Colonic mucosa (tissue), 4 donors: ENCODE measurements around the gene TASP1. TPM values are rescaled to one million over a fixed set of nuclear protein-coding genes. Genes with fewer than 3 reads are reported as not detected.

Experiments used
- DNase-seq: peaks from one replicate; pipeline ENCODE4 v3.0.0-alpha.2; 2020
- H3K27ac ChIP-seq: fragments of 200-600 bp; one replicate; pipeline ENCODE4 v1.8.0; 2021
- H3K27me3 ChIP-seq: fragments of 200-600 bp; one replicate; pipeline ENCODE4 v1.8.0; 2021
- H3K36me3 ChIP-seq: fragments of 200-600 bp; one replicate; pipeline ENCODE4 v1.8.0; 2021
- H3K4me1 ChIP-seq: fragments of 200-600 bp; one replicate; pipeline ENCODE4 v1.8.0; 2021; ENCODE audit warnings: mild to moderate bottlenecking
- H3K4me3 ChIP-seq: fragments of 200-600 bp; one replicate; pipeline ENCODE4 v1.8.0; 2021
- H3K9ac ChIP-seq, 2 donors: one replicate each; pipeline ENCODE4 v1.7.0; 2013; ENCODE audit warnings: control low read depth in 2 of 2, low read depth in 2 of 2, low read length in 2 of 2
- H3K9me3 ChIP-seq: fragments of 200-600 bp; one replicate; pipeline ENCODE4 v1.8.0; 2021
- intact Hi-C: fragments of 100-400 bp; cut with DNase I; formaldehyde crosslinking; loops from one replicate; pipeline ENCODE4 v1.14.1; 2022
- total RNA-seq, 2 donors: library from RNA; stranded (reverse); fragmentation: NEBNext Ultra II Directional in 1 of 2; extraction: Animal tissue kit (Norgen Biotek cat#: 25700) in 1 of 2; gene quantifications; one replicate each; pipeline ENCODE4 v1.2.1, GENCODE V29; 2021
- TF ChIP-seq, protein P1 (sequence below): fragments of 200-600 bp; IDR thresholded peaks from one replicate; pipeline ENCODE4 v1.8.0; 2022; ENCODE audit warnings: antibody characterized with exemption, mild to moderate bottlenecking
- donor health status: healthy.
- donor health status: DM: no; HTN: no; CAD: no.
- donor health status: DM: no; HTN: no; CAD: no.

Gene TASP1
- total RNA-seq, 2 donors from 2014 or later, result 9.4 to 12.6 TPM

DNA sequence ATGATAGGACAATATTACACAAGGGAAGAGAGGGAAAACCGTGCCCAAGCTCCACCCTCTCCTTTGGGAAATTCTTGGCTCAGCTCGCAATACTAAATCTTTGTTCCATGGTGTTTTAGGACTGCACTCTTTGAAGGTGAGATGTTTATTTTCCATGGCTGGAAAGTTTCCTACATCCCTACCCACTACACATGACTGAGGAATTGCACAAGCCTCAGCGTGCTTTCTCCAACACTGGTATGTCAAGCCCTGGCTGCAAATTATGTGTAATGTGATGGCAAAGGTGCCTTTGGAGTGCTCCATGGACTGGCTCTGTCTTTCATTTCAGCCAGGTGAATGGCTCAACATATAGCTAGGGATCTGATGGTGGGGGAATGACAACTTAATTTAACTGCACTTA is 283.3 kb downstream of the TASP1 start:
- H3K4me1 ChIP-seq, result no peaks in the 10 kb centered on the region

DNA sequence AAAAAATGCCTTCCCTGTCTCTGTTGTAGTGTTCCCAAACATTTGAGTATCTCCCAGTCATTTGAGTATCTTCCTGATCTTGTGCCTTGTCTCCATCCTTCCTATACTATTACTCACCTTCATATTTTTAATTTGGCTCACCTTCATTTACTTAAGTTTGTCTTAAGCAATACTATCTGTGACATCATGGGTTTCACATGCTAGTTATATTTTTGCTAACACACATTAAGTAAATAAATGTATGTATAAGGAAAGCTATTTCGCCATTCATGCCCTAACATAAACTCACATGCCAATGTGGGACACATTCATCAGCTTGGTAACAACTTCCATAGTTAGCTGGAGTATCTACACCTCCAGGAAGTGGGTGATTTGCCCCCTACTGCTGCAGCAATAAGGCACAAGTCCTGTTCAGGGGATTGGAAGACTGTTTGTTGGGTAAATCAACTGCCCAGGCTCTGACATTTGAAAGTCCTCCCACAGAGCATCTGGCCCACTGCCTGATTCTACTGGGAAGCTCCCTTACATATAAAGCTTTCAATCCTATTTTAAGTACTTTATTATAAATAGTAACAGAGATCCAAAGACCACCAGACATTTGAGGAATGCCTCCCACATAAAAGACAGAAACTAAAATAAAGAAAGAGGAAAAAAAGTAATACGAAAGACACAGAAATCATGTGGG is 285.3 kb downstream of the TASP1 start:
- no peak overlapping the region for H3K9ac ChIP-seq
- TF ChIP-seq, protein P1, sequence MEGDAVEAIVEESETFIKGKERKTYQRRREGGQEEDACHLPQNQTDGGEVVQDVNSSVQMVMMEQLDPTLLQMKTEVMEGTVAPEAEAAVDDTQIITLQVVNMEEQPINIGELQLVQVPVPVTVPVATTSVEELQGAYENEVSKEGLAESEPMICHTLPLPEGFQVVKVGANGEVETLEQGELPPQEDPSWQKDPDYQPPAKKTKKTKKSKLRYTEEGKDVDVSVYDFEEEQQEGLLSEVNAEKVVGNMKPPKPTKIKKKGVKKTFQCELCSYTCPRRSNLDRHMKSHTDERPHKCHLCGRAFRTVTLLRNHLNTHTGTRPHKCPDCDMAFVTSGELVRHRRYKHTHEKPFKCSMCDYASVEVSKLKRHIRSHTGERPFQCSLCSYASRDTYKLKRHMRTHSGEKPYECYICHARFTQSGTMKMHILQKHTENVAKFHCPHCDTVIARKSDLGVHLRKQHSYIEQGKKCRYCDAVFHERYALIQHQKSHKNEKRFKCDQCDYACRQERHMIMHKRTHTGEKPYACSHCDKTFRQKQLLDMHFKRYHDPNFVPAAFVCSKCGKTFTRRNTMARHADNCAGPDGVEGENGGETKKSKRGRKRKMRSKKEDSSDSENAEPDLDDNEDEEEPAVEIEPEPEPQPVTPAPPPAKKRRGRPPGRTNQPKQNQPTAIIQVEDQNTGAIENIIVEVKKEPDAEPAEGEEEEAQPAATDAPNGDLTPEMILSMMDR, result no peak
- DNase-seq, result no peak
- H3K4me1 ChIP-seq, result no peaks in the 10 kb centered on the region
- intact Hi-C loops, result no loop called here
- H3K27me3 ChIP-seq, result no peaks in the 10 kb centered on the region
- H3K4me3 ChIP-seq, result no peak overlapping the region
- H3K9me3 ChIP-seq, result no peaks in the 10 kb centered on the region
- no peak overlapping the region for H3K27ac ChIP-seq
- H3K36me3 ChIP-seq, result no peaks in the 10 kb centered on the region

More for the DNA sequence above, 283.3 kb downstream of the TASP1 start:
- H3K4me3 ChIP-seq, result no peak overlapping the region
- no peak overlapping the region for H3K27ac ChIP-seq
- H3K9ac ChIP-seq, result no peak overlapping the region
- DNase-seq, result no peak
- intact Hi-C loops, result no loop called here
- TF ChIP-seq, protein P1, result no peak
- H3K36me3 ChIP-seq, result no peaks in the 10 kb centered on the region
- no peaks in the 10 kb centered on the region for H3K27me3 ChIP-seq
- no peaks in the 10 kb centered on the region for H3K9me3 ChIP-seq

DNA sequence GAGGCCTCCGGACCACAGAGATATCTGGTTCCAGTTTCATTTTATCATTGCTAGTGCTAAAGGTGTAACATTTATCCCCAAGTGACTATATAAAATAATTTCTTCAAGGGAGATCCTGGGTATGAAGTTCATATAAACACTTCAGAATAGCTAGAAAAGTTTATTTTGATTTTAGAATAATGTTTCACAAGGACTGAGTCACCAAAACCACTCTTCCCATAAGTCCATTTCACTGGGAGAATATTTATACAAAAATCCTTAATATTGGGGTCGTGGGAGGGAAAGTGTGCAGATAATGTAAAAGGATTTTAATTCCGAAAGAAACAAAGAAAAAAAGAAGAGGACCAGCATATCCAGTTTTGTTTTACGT is 289.5 kb downstream of the TASP1 start:
- H3K4me3 ChIP-seq, result no peak overlapping the region
- intact Hi-C loops, result no loop called here
- DNase-seq, result no peak
- H3K27me3 ChIP-seq, result no peaks in the 10 kb centered on the region
- H3K36me3 ChIP-seq, result no peaks in the 10 kb centered on the region
- no peak overlapping the region for H3K9ac ChIP-seq
- no peak overlapping the region for H3K27ac ChIP-seq
- no peaks in the 10 kb centered on the region for H3K9me3 ChIP-seq
- H3K4me1 ChIP-seq, result no peaks in the 10 kb centered on the region
- TF ChIP-seq, protein P1, result no peak

DNA sequence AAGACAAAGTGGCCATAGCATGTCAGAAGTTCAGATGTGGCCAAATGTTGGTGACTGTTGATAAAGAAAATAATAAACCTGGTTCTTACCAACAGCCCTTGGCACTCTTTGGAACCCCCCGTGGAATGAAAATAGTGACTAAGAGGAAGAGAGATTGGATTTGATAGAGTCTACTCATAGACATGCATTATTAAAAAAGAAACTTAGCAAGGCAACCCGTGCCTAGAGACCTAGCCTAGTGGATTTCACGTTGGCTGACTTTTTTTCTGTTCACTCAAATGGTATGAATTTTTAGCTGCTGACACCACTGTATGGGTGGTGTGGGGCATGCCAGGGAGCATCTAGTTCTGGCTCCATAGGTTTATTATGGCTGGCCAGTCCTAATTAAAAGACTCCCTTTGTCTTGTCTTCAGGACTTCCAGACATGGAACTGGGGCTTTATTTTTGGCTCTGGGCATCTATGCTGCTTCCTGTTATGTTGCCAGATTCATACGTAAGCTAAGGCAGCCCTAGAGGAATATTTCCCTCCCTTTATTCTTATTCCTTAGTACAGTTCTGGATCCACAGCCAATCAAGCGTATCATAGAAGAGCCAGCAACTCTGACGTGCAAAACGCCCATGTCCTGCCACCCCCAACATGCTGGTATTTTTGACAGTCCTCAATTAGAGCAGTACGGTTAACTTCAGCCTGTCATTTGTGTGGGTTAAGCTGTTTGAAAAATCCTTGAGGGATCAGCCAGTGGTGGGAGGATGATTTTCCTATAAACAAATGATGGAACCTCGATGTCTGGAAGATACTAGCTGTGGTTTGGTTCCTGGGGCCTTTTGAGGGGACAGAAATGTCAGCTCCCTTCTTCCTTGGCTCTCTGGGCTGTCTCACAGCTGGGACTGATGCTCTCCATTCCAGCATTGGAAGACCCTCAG is 290.2 kb downstream of the TASP1 start:
- Histone ChIP-seq H3K27me3 (no peaks in the 10 kb centered on the region), H3K27ac (no peak overlapping the region), H3K9ac (no peak overlapping the region), H3K4me1 (no peaks in the 10 kb centered on the region), H3K36me3 (no peaks in the 10 kb centered on the region), H3K9me3 (no peaks in the 10 kb centered on the region), H3K4me3 (no peak overlapping the region)
- TF ChIP-seq, protein P1, result no peak
- intact Hi-C loops, result no loop called here
- DNase-seq, result no peak

DNA sequence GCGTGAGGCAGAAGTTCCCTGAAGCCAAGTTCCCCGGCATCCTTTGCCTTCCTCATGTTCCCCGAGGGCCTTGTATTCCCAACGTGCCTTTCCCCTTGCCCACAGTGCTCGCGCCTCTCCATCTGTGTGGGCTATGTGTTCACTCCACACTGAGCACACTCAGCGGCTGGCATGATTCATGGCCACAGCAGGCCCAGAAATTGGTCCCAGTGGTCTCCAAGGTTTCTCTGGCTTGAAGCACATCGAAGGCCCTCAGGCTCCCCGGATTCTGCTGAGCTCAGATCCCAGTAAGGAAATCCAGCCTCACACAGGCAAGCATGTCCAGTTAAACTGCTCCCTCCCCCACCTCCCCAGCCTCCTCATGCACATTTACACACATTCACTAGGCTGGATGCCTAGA is 294.1 kb downstream of the TASP1 start:
- Histone ChIP-seq H3K27ac (no peak overlapping the region), H3K4me1 (no peaks in the 10 kb centered on the region), H3K36me3 (no peaks in the 10 kb centered on the region), H3K4me3 (no peak overlapping the region), H3K9me3 (no peaks in the 10 kb centered on the region), H3K27me3 (no peaks in the 10 kb centered on the region), H3K9ac (no peak overlapping the region)
- DNase-seq, result no peak
- intact Hi-C loops, result no loop called here
- TF ChIP-seq, protein P1, result no peak
